Astrocyte (in vitro differentiated cells and primary cell): Measurements from ENCODE around the gene STX12.

Source experiments
- CTCF ChIP-seq: IDR thresholded peaks from 2 replicates; pipeline ENCODE4 v1.5.1; 2011; ENCODE audit warnings: low read depth, mild to moderate bottlenecking, inconsistent platforms, low read length, moderate library complexity; ENCODE audit not compliant: insufficient read depth
- EZH2 ChIP-seq: IDR thresholded peaks from 2 replicates; pipeline ENCODE4 v1.6.1; 2012; ENCODE audit warnings: mild to moderate bottlenecking, low read length, inconsistent platforms; ENCODE audit not compliant: insufficient read depth

DNA sequence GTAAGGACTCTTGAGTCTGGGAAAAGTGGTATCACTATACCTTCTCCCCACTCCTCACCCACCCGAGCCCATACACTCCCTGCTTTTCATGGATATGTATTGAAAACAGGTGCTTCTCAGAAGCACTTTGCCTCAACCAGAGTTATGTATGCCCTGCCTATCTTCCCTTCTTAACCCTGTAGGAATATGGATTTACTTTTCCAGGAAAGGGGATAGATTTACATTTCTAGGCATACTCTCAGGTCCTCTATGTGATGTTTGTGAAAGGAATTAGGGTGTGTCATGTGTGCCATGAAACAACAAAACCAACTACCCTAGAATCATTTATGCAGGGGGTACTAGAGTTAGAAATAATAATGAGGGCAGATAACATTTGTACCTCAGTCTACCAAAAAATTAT is 11.0 kb upstream of the STX12 start:
- TF ChIP-seq EZH2: no peak
- TF ChIP-seq CTCF: no peak
